Measurements from ENCODE around the gene BCL2L12. TPM values are rescaled to one million over a fixed set of nuclear protein-coding genes. Genes with fewer than 3 reads are reported as not detected.
A peak's percentile ranks its signal among the peaks of the same experiment; 100 is the strongest.

BCL2L12 gene
- total and polyA plus RNA-seq, 4 donors: 0.89 to 15.0 (median 7.9) TPM

- Histone ChIP-seq H3K4me3 (ENCODE audit: low read depth, low read length) (no peak overlapping the region), H3K27me3 (ENCODE audit: control insufficient read depth, insufficient read depth, low read length) (no peaks in the 10 kb centered on the region), H3K4me1 (ENCODE audit: control insufficient read depth, insufficient read depth, low read length) (peaks cover 39% of the 10 kb centered on the region), H3K36me3 (ENCODE audit: control insufficient read depth, insufficient read depth, low read length) (peaks cover 74% of the 10 kb centered on the region), H3K27ac (ENCODE audit: low read depth, low read length) (no peak overlapping the region), H3K9me3 (ENCODE audit: control insufficient read depth, insufficient read depth, low read length) (no peaks in the 10 kb centered on the region)
- no peak for DNase-seq (ENCODE audit: low read depth in 4 of 6, low spot score in 6 of 6)
- WGBS (ENCODE audit: insufficient coverage): 96% methylated on average over 6 of the region's 8 CpGs
These were observed 16.5 kb downstream of the BCL2L12 start for GRCh38 chr19:49682274-49682673.

DNA sequence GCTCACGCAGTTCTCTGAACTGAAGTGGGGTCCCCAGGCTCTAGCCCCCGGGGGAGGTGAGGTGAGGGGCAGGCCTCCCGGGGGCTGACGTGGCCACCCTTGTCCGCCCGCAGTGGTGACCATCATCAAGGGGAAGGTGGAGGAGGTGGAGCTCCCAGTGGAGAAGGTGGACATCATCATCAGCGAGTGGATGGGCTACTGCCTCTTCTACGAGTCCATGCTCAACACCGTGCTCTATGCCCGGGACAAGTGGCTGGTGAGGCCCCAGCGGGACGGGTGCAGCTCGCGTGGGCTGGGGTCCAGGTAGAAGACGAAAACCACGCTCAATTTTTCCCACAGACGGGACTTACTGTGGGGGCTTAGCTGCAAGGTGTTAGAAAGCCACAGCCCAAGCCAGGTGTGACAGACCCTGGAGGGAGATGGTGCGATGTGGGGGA is 18.1 kb downstream of the BCL2L12 start:
- peaks cover 90% of the 10 kb centered on the region for H3K36me3 ChIP-seq (ENCODE audit: control insufficient read depth, insufficient read depth, low read length)
- WGBS (ENCODE audit: insufficient coverage): 95% methylated on average over 18 of the region's 18 CpGs
- no peaks in the 10 kb centered on the region for H3K27me3 ChIP-seq (ENCODE audit: control insufficient read depth, insufficient read depth, low read length)
- H3K4me1 ChIP-seq (ENCODE audit: control insufficient read depth, insufficient read depth, low read length): peaks cover 34% of the 10 kb centered on the region
- no peak for DNase-seq (ENCODE audit: low read depth in 4 of 6, low spot score in 6 of 6)
- H3K9me3 ChIP-seq (ENCODE audit: control insufficient read depth, insufficient read depth, low read length): no peaks in the 10 kb centered on the region
- H3K4me3 ChIP-seq (ENCODE audit: low read depth, low read length): no peak overlapping the region
- no peak overlapping the region for H3K27ac ChIP-seq (ENCODE audit: low read depth, low read length)

DNA sequence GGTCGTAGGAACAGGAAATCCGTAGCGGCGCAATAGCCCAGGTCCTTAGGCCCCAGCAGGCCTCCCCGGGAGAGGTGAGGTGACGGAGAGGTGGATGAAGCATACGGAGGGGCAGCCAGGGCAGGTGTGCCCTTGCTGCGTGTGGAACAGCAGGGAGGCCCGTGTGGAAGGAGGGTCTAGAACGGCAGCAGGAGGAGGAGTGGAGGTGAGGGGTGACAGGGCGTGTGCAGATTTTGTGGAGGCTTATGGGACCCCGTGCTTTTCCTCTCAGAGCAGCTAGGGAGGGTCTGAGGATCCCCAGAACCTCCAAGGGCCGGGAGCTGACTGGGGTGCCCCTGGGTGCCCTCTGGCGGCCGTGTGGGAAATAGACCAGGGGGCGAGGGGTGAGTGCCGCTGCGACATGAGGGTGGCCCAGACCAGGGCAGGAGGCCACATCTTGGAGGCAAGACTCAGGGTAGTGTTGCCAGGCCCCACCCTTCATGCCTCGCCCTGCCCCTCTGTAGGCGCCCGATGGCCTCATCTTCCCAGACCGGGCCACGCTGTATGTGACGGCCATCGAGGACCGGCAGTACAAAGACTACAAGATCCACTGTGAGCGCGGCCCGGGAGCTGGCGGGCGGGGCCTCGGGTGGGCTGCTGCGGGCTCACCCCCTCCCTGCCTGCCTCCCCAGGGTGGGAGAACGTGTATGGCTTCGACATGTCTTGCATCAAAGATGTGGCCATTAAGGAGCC is 18.7 kb downstream of the BCL2L12 start:
- no peak for DNase-seq (ENCODE audit: low read depth in 4 of 6, low spot score in 6 of 6)
- peaks cover 93% of the 10 kb centered on the region for H3K36me3 ChIP-seq (ENCODE audit: control insufficient read depth, insufficient read depth, low read length)
- no peaks in the 10 kb centered on the region for H3K9me3 ChIP-seq (ENCODE audit: control insufficient read depth, insufficient read depth, low read length)
- 88% methylated on average over 32 of the region's 35 CpGs for WGBS (ENCODE audit: insufficient coverage)
- H3K27me3 ChIP-seq (ENCODE audit: control insufficient read depth, insufficient read depth, low read length): peaks cover 2% of the 10 kb centered on the region
- H3K27ac ChIP-seq (ENCODE audit: low read depth, low read length): no peak overlapping the region
- H3K4me1 ChIP-seq (ENCODE audit: control insufficient read depth, insufficient read depth, low read length): peaks cover 34% of the 10 kb centered on the region
- H3K4me3 ChIP-seq (ENCODE audit: low read depth, low read length): no peak overlapping the region

- Histone ChIP-seq H3K9me3 (ENCODE audit: control insufficient read depth, insufficient read depth, low read length) (no peaks in the 10 kb centered on the region), H3K27me3 (ENCODE audit: control insufficient read depth, insufficient read depth, low read length) (peaks cover 6% of the 10 kb centered on the region), H3K4me1 (ENCODE audit: control insufficient read depth, insufficient read depth, low read length) (peaks cover 34% of the 10 kb centered on the region), H3K36me3 (ENCODE audit: control insufficient read depth, insufficient read depth, low read length) (peaks cover 87% of the 10 kb centered on the region), H3K4me3 (ENCODE audit: low read depth, low read length) (no peak overlapping the region), H3K27ac (ENCODE audit: low read depth, low read length) (no peak overlapping the region)
- no peak for DNase-seq (ENCODE audit: low read depth in 4 of 6, low spot score in 6 of 6)
- WGBS (ENCODE audit: insufficient coverage): 90% methylated on average over 13 of the region's 13 CpGs
These were observed 19.3 kb downstream of the BCL2L12 start for GRCh38 chr19:49684983-49685553.

DNA sequence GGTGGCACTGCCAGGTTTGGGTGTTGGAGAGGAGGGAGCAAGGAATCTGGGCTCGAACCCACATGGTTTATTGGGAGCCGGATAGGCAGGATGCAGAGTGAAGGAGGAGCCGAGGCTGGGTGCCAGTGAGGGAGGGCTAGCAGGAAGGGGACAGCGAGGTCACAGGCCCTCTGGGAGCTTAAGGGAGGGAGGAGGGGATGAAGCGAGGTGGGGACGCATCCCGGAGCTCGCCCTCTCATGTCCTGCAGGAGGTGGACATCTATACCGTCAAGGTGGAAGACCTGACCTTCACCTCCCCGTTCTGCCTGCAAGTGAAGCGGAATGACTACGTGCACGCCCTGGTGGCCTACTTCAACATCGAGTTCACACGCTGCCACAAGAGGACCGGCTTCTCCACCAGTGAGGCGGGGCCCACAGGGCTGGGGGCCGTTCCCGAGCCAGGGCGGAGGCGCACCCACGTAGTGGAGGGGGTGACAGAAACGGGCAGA is 20.2 kb downstream of the BCL2L12 start:
- DNase-seq (ENCODE audit: low read depth in 4 of 6, low spot score in 6 of 6): no peak
- Histone ChIP-seq H3K36me3 (ENCODE audit: control insufficient read depth, insufficient read depth, low read length) (peaks cover 81% of the 10 kb centered on the region), H3K4me3 (ENCODE audit: low read depth, low read length) (no peak overlapping the region), H3K27me3 (ENCODE audit: control insufficient read depth, insufficient read depth, low read length) (peaks cover 6% of the 10 kb centered on the region), H3K4me1 (ENCODE audit: control insufficient read depth, insufficient read depth, low read length) (peaks cover 34% of the 10 kb centered on the region), H3K9me3 (ENCODE audit: control insufficient read depth, insufficient read depth, low read length) (no peaks in the 10 kb centered on the region), H3K27ac (ENCODE audit: low read depth, low read length) (no peak overlapping the region)
- 90% methylated on average over 23 of the region's 23 CpGs for WGBS (ENCODE audit: insufficient coverage)

GRCh38 chr19:49686503-49687088 is 20.9 kb downstream of the BCL2L12 start:
- Histone ChIP-seq H3K36me3 (ENCODE audit: control insufficient read depth, insufficient read depth, low read length) (peaks cover 74% of the 10 kb centered on the region), H3K4me1 (ENCODE audit: control insufficient read depth, insufficient read depth, low read length) (peaks cover 36% of the 10 kb centered on the region), H3K27ac (ENCODE audit: low read depth, low read length) (no peak overlapping the region), H3K27me3 (ENCODE audit: control insufficient read depth, insufficient read depth, low read length) (peaks cover 6% of the 10 kb centered on the region), H3K4me3 (ENCODE audit: low read depth, low read length) (no peak overlapping the region), H3K9me3 (ENCODE audit: control insufficient read depth, insufficient read depth, low read length) (no peaks in the 10 kb centered on the region)
- WGBS (ENCODE audit: insufficient coverage): 96% methylated on average over 14 of the region's 27 CpGs
- DNase-seq (ENCODE audit: low read depth in 4 of 6, low spot score in 6 of 6): no peak

GRCh38 chr19:49687150-49687549 is 21.4 kb downstream of the BCL2L12 start:
- H3K36me3 ChIP-seq (ENCODE audit: control insufficient read depth, insufficient read depth, low read length): peaks cover 68% of the 10 kb centered on the region
- 76% methylated on average over 7 of the region's 12 CpGs for WGBS (ENCODE audit: insufficient coverage)
- no peak for DNase-seq (ENCODE audit: low read depth in 4 of 6, low spot score in 6 of 6)
- H3K27ac ChIP-seq (ENCODE audit: low read depth, low read length): no peak overlapping the region
- H3K4me3 ChIP-seq (ENCODE audit: low read depth, low read length): no peak overlapping the region
- H3K4me1 ChIP-seq (ENCODE audit: control insufficient read depth, insufficient read depth, low read length): peaks cover 42% of the 10 kb centered on the region
- peaks cover 6% of the 10 kb centered on the region for H3K27me3 ChIP-seq (ENCODE audit: control insufficient read depth, insufficient read depth, low read length)
- H3K9me3 ChIP-seq (ENCODE audit: control insufficient read depth, insufficient read depth, low read length): no peaks in the 10 kb centered on the region

DNA sequence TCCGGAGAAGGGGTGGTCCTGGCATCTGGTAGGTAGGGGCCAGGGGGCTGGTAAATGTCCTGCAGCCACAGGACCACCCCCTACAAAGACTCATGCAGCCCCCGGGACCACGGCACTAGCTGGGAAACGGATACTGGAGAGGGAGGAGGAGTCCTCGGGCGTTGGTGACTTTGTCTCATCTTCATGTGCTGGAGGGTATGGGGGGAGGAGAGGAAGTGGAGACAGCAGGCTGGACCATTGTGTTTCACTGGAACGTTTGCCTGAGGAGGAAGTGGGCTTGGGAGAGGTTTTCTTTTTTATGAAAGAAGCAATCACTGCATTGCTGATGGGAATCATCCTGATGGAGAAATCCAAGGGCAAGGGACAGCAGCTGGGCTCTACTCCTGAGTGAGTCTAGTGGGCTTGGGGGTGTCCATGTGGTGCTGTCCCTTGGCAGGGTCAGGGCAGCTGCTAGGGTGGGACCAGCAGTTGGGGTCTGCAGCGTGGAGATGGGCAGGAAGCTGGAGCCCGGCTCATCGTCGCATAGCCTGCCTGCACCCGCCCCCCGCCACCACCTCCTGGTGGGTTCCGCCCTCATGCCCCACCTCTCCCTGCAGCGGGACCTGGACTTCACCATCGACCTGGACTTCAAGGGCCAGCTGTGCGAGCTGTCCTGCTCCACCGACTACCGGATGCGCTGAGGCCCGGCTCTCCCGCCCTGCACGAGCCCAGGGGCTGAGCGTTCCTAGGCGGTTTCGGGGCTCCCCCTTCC is 22.0 kb downstream of the BCL2L12 start:
- peaks cover 47% of the 10 kb centered on the region for H3K4me1 ChIP-seq (ENCODE audit: control insufficient read depth, insufficient read depth, low read length)
- WGBS (ENCODE audit: insufficient coverage): 37% methylated on average over 10 of the region's 26 CpGs
- no peaks in the 10 kb centered on the region for H3K9me3 ChIP-seq (ENCODE audit: control insufficient read depth, insufficient read depth, low read length)
- H3K27ac ChIP-seq (ENCODE audit: low read depth, low read length): no peak overlapping the region
- no peak overlapping the region for H3K4me3 ChIP-seq (ENCODE audit: low read depth, low read length)
- peaks cover 66% of the 10 kb centered on the region for H3K36me3 ChIP-seq (ENCODE audit: control insufficient read depth, insufficient read depth, low read length)
- peaks cover 6% of the 10 kb centered on the region for H3K27me3 ChIP-seq (ENCODE audit: control insufficient read depth, insufficient read depth, low read length)
- no peak for DNase-seq (ENCODE audit: low read depth in 4 of 6, low spot score in 6 of 6)

- DNase-seq (ENCODE audit: low read depth in 4 of 6, low spot score in 6 of 6): no peak
- peaks cover 47% of the 10 kb centered on the region for H3K4me1 ChIP-seq (ENCODE audit: control insufficient read depth, insufficient read depth, low read length)
- H3K4me3 ChIP-seq (ENCODE audit: low read depth, low read length): no peak overlapping the region
- H3K27me3 ChIP-seq (ENCODE audit: control insufficient read depth, insufficient read depth, low read length): peaks cover 6% of the 10 kb centered on the region
- H3K36me3 ChIP-seq (ENCODE audit: control insufficient read depth, insufficient read depth, low read length): peaks cover 68% of the 10 kb centered on the region
- H3K27ac ChIP-seq (ENCODE audit: low read depth, low read length): peak overlapping the region; percentile 22
- no peaks in the 10 kb centered on the region for H3K9me3 ChIP-seq (ENCODE audit: control insufficient read depth, insufficient read depth, low read length)
- 67% methylated on average over 7 of the region's 12 CpGs for WGBS (ENCODE audit: insufficient coverage)
These were observed 22.9 kb downstream of the BCL2L12 start for GRCh38 chr19:49688531-49689132.
